ENCODE results near the gene ITIH2. TPM values are rescaled to one million over a fixed set of nuclear protein-coding genes. Genes with fewer than 3 reads are reported as not detected.

ITIH2 gene
- total RNA-seq, 1 experiment from 2014 or later: not detected

DNA sequence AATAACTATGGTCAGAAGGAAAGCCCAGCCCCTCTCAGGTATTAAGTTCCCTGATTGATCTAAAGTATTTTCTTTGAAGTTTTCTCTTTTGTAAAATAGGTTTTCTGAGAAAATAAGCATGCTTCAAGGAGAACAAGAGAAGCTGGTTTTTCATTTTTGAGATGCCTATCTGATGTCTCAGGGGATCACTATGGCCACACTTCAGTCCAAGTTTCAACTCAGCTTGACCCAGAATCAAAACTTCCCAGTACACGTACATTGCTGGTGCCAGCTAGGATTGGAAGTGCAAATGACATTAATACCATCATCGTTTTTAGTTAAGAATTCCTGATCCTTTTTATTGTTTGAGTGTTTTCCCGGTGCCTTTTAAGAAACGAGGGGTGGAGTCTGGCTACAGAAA lies 43.6 kb upstream of the ITIH2 start:
- no peaks in the 10 kb centered on the region for H3K36me3 ChIP-seq (ENCODE audit: low read depth, low read length)
- intact Hi-C loops (cut with micrococcal nuclease): no loop called here
- H3K4me1 ChIP-seq (ENCODE audit: insufficient read depth, low read length): no peaks in the 10 kb centered on the region
- DNase-seq (no peak), ATAC-seq (no peak)
- no peak overlapping the region for H3K27ac ChIP-seq (ENCODE audit: low read length)
- no TSS peak for BruUV-seq (replicated peaks)
- no peak overlapping the region for H3K4me2 ChIP-seq (ENCODE audit: low read length)
- no peak overlapping the region for H2AFZ ChIP-seq (ENCODE audit: low read length)
- no peaks in the 10 kb centered on the region for H3F3A ChIP-seq (ENCODE audit: low read length, unreplicated experiment)
- peaks cover 27% of the 10 kb centered on the region for H3K27me3 ChIP-seq (ENCODE audit: low read length)
- H4K20me1 ChIP-seq (ENCODE audit: low read length): no peaks in the 10 kb centered on the region
- TF ChIP-seq EZH2phosphoT487 (IDR thresholded peaks at IDR 0.05; ENCODE audit: borderline replicate concordance, low read length) (no peak), EZH2 (IDR thresholded peaks at IDR 0.05; ENCODE audit: low read length, unreplicated experiment) (no peak)
- TF ChIP-seq, protein P1, sequence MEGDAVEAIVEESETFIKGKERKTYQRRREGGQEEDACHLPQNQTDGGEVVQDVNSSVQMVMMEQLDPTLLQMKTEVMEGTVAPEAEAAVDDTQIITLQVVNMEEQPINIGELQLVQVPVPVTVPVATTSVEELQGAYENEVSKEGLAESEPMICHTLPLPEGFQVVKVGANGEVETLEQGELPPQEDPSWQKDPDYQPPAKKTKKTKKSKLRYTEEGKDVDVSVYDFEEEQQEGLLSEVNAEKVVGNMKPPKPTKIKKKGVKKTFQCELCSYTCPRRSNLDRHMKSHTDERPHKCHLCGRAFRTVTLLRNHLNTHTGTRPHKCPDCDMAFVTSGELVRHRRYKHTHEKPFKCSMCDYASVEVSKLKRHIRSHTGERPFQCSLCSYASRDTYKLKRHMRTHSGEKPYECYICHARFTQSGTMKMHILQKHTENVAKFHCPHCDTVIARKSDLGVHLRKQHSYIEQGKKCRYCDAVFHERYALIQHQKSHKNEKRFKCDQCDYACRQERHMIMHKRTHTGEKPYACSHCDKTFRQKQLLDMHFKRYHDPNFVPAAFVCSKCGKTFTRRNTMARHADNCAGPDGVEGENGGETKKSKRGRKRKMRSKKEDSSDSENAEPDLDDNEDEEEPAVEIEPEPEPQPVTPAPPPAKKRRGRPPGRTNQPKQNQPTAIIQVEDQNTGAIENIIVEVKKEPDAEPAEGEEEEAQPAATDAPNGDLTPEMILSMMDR (conservative IDR thresholded peaks at IDR 0.05; ENCODE audit: low read depth, low read length): no peak
- CTCF ChIA-PET: no interaction called here
- no peaks in the 10 kb centered on the region for H3K9me2 ChIP-seq (replicated peaks; ENCODE audit: low read length)
- H3K9ac ChIP-seq (ENCODE audit: low read length): no peak overlapping the region
- H3K9me3 ChIP-seq (ENCODE audit: low read length): no peaks in the 10 kb centered on the region
- H3K79me2 ChIP-seq (ENCODE audit: low read length): no peaks in the 10 kb centered on the region
- H3K4me3 ChIP-seq (ENCODE audit: low read length): no peak overlapping the region
- POLR2A ChIA-PET (ENCODE audit: unreplicated experiment): no interaction called here

GRCh38 chr10:7662522-7662921 lies 40.6 kb upstream of the ITIH2 start:
- no peak for TF ChIP-seq EZH2phosphoT487 (IDR thresholded peaks at IDR 0.05; ENCODE audit: borderline replicate concordance, low read length)
- TF ChIP-seq, protein P1 (conservative IDR thresholded peaks at IDR 0.05; ENCODE audit: low read depth, low read length): no peak
- TF ChIP-seq EZH2 (IDR thresholded peaks at IDR 0.05; ENCODE audit: low read length, unreplicated experiment): no peak
- POLR2A ChIA-PET (ENCODE audit: unreplicated experiment): no interaction called here

GRCh38 chr10:7664707-7665106 lies 38.4 kb upstream of the ITIH2 start:
- H3K27me3 ChIP-seq (ENCODE audit: low read length): peaks cover 39% of the 10 kb centered on the region
- intact Hi-C loops (cut with micrococcal nuclease): no loop called here
- no peaks in the 10 kb centered on the region for H3K9me2 ChIP-seq (replicated peaks; ENCODE audit: low read length)
- H3K4me1 ChIP-seq (ENCODE audit: insufficient read depth, low read length): no peaks in the 10 kb centered on the region
- no peak overlapping the region for H3K27ac ChIP-seq (ENCODE audit: low read length)
- no peak for ATAC-seq
- H3K9me3 ChIP-seq (ENCODE audit: low read length): no peaks in the 10 kb centered on the region
- TF ChIP-seq, protein P1 (conservative IDR thresholded peaks at IDR 0.05; ENCODE audit: low read depth, low read length): no peak
- no peak for TF ChIP-seq EZH2 (IDR thresholded peaks at IDR 0.05; ENCODE audit: low read length, unreplicated experiment)
- no peak for TF ChIP-seq EZH2phosphoT487 (IDR thresholded peaks at IDR 0.05; ENCODE audit: borderline replicate concordance, low read length)
- CTCF ChIA-PET: no interaction called here
- BruUV-seq (replicated peaks): no TSS peak
- H3K4me3 ChIP-seq (ENCODE audit: low read length): no peak overlapping the region
- H4K20me1 ChIP-seq (ENCODE audit: low read length): no peaks in the 10 kb centered on the region
- H3K9ac ChIP-seq (ENCODE audit: low read length): no peak overlapping the region
- H3K36me3 ChIP-seq (ENCODE audit: low read depth, low read length): no peaks in the 10 kb centered on the region
- POLR2A ChIA-PET (ENCODE audit: unreplicated experiment): no interaction called here
- H3F3A ChIP-seq (ENCODE audit: low read length, unreplicated experiment): no peaks in the 10 kb centered on the region
- no peak overlapping the region for H2AFZ ChIP-seq (ENCODE audit: low read length)
- DNase-seq: no peak
- no peaks in the 10 kb centered on the region for H3K79me2 ChIP-seq (ENCODE audit: low read length)
- no peak overlapping the region for H3K4me2 ChIP-seq (ENCODE audit: low read length)

More at GRCh38 chr10:7662522-7662921, 40.6 kb upstream of the ITIH2 start:
- H3K4me3 ChIP-seq (ENCODE audit: low read length): no peak overlapping the region
- no peak overlapping the region for H3K9ac ChIP-seq (ENCODE audit: low read length)
- intact Hi-C loops (cut with micrococcal nuclease): no loop called here
- ATAC-seq (no peak), DNase-seq (no peak)
- CTCF ChIA-PET: interaction anchor here (0.5 kb wide), 1 partner anchor 137 kb away, joined by 5 read pairs; no protein-coding TSS in a partner anchor
- no peak overlapping the region for H2AFZ ChIP-seq (ENCODE audit: low read length)
- H3K9me2 ChIP-seq (replicated peaks; ENCODE audit: low read length): no peaks in the 10 kb centered on the region
- H3F3A ChIP-seq (ENCODE audit: low read length, unreplicated experiment): no peaks in the 10 kb centered on the region
- no peaks in the 10 kb centered on the region for H3K36me3 ChIP-seq (ENCODE audit: low read depth, low read length)
- H3K79me2 ChIP-seq (ENCODE audit: low read length): no peaks in the 10 kb centered on the region
- H3K9me3 ChIP-seq (ENCODE audit: low read length): no peaks in the 10 kb centered on the region
- H4K20me1 ChIP-seq (ENCODE audit: low read length): no peaks in the 10 kb centered on the region
- no peaks in the 10 kb centered on the region for H3K4me1 ChIP-seq (ENCODE audit: insufficient read depth, low read length)
- no peak overlapping the region for H3K27ac ChIP-seq (ENCODE audit: low read length)
- peaks cover 37% of the 10 kb centered on the region for H3K27me3 ChIP-seq (ENCODE audit: low read length)
- no peak overlapping the region for H3K4me2 ChIP-seq (ENCODE audit: low read length)
- BruUV-seq (replicated peaks): no TSS peak

Data from PC-3 (cell line).